Mammary epithelial cell (primary cell): ENCODE results near the gene RNF208.

Experiments used
- CTCF ChIP-seq, 2 donors: IDR thresholded peaks in 1 of 2; conservative IDR thresholded peaks in 1 of 2; 2 replicates each; pipeline ENCODE4 v1.5.1; 2011 to 2012; ENCODE audit warnings: inconsistent platforms in 2 of 2, low read length in 2 of 2, mild to moderate bottlenecking in 2 of 2, control low read depth in 1 of 2, low read depth in 1 of 2; ENCODE audit not compliant: insufficient read depth in 1 of 2; ENCODE audit errors: extremely low read depth in 1 of 2
- EZH2 ChIP-seq: IDR thresholded peaks from 2 replicates; pipeline ENCODE4 v1.6.1; 2012; ENCODE audit warnings: low read length, inconsistent platforms, borderline replicate concordance

GRCh38 chr9:137236238-137236935, 14.3 kb upstream of the RNF208 start:
- peak; percentile 91 to 95 for TF ChIP-seq CTCF (conservative IDR thresholded peaks at IDR 0.05 in 1 of 2, IDR thresholded peaks at IDR 0.05 in 1 of 2; ENCODE audit: extremely low read depth in 1 of 2, insufficient read depth in 1 of 2, low read depth in 1 of 2, low read length in 2 of 2)
- TF ChIP-seq EZH2, result no peak
